Measurements from ENCODE around the gene RPS6KC1. TPM values are rescaled to one million over a fixed set of nuclear protein-coding genes. Genes with fewer than 3 reads are reported as not detected.

The RPS6KC1 gene
- total and polyA plus RNA-seq, 8 donors = 15.8 to 25.2 (median 23.5) TPM

DNA sequence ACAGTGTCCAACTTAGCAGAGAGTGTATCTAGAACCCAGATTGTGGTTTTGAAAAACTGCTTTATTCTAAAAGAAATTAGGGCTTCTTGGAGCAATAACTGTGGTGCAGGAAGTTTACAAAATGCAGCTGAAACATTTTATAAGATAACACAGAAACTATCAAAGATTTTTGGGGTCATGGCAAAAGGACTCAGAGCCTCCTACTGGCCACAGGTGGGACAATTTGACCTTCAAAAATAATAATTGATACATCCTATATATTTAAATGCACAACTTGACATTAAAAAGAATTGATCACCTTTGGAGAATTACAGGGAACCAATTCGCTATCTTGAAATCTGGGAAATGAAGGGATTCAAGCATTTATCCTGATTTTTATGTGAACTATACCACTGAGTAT lies 235.2 kb downstream of the RPS6KC1 start:
- no peak overlapping the region for H3K27ac ChIP-seq
- intact Hi-C loops (cut with DNase I) = no loop called here
- ATAC-seq = no peak
- no peak for DNase-seq
- no peaks in the 10 kb centered on the region for H3K4me1 ChIP-seq
- H3K27me3 ChIP-seq = no peaks in the 10 kb centered on the region
- TF ChIP-seq CTCF (IDR thresholded peaks at IDR 0.05) = no peak
- H3K9me3 ChIP-seq = peaks cover 0 to 2% of the 10 kb centered on the region in 2 donors
- no peak overlapping the region for H3K4me3 ChIP-seq
- H3K36me3 ChIP-seq = no peaks in the 10 kb centered on the region

DNA sequence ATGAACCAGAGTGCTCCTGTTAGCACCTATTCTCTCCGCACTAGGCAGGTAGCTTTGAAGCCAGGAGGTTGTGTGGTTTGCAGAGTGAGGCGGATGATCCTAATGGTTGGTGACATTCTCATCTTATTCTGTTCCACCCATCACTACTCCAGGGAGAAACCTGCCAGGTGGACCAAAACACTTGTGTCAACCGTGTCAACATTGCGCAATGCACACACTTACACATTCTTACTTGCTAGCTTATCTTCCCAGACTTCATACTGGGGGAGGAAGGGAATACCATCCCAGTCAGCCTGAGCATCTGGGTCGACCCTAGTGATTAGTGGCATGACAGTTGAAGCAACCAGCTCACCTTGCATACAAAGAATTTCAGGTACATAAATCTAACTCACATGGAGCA lies 236.9 kb downstream of the RPS6KC1 start:
- DNase-seq (peak in 1 of 4 donors; percentile 3), ATAC-seq (peak; percentile 41)
- no peaks in the 10 kb centered on the region for H3K27me3 ChIP-seq
- H3K27ac ChIP-seq = no peak overlapping the region
- H3K9me3 ChIP-seq = peaks cover 0 to 2% of the 10 kb centered on the region in 2 donors
- no peaks in the 10 kb centered on the region for H3K4me1 ChIP-seq
- no peak overlapping the region for H3K4me3 ChIP-seq
- intact Hi-C loops (cut with DNase I) = no loop called here
- no peaks in the 10 kb centered on the region for H3K36me3 ChIP-seq
- no peak for TF ChIP-seq CTCF (IDR thresholded peaks at IDR 0.05)

GRCh38 chr1:213291526-213291925 lies 240.5 kb downstream of the RPS6KC1 start:
- Histone ChIP-seq H3K4me3 (no peak overlapping the region), H3K4me1 (no peaks in the 10 kb centered on the region), H3K36me3 (no peaks in the 10 kb centered on the region), H3K9me3 (peaks cover 0 to 9% of the 10 kb centered on the region in 2 donors), H3K27me3 (no peaks in the 10 kb centered on the region), H3K27ac (no peak overlapping the region)
- ATAC-seq = no peak
- TF ChIP-seq CTCF (IDR thresholded peaks at IDR 0.05) = no peak
- intact Hi-C loops (cut with DNase I) = no loop called here
- no peak for DNase-seq

DNA sequence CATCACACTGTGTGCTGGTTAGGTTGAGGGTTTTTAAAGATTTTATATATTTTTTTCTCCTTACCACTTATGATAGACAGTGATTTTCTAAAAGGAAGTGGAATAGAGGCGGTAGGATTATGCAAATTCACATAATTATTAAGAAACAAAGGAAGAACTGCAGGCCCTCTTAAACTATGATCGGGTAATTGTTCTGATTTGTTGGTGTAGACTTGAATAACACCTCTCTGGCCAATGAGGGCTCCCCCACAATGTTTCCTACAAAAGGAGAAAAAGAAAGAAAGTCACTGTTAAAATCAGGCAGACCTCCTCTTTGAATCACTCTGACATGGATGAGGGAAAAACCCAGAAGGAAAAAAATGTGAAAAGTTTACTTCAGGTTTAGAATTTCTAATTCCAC lies 241.6 kb downstream of the RPS6KC1 start:
- ATAC-seq (no peak), DNase-seq (no peak)
- Histone ChIP-seq H3K27ac (no peak overlapping the region), H3K27me3 (no peaks in the 10 kb centered on the region), H3K9me3 (peaks cover 0 to 20% of the 10 kb centered on the region in 2 donors), H3K4me1 (no peaks in the 10 kb centered on the region), H3K36me3 (no peaks in the 10 kb centered on the region), H3K4me3 (no peak overlapping the region)
- no peak for TF ChIP-seq CTCF (IDR thresholded peaks at IDR 0.05)
- intact Hi-C loops (cut with DNase I) = no loop called here

DNA sequence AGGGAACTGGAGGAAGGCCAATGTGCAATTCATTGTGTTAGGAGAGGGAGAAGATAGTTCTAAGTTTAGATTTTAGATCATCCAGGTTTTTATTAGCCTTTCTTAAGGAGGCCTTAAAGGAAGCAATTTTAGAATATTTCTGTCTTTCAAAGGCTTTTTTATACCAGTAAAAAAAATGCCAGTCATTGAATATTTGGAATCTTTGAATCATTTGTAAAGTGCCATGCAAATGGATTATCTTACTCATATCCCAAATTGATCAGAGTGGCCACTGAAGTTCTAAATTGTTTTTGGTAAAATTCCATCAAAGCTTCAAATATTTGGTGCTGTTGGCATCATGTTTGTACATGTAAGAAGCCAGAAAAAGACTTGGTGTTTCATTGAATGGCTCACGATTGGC lies 244.8 kb downstream of the RPS6KC1 start:
- H3K36me3 ChIP-seq = no peaks in the 10 kb centered on the region
- no peak overlapping the region for H3K4me3 ChIP-seq
- H3K27ac ChIP-seq = no peak overlapping the region
- no peak for TF ChIP-seq CTCF (IDR thresholded peaks at IDR 0.05)
- DNase-seq (no peak), ATAC-seq (no peak)
- intact Hi-C loops (cut with DNase I) = no loop called here
- H3K9me3 ChIP-seq = peaks cover 0 to 29% of the 10 kb centered on the region in 2 donors
- H3K27me3 ChIP-seq = no peaks in the 10 kb centered on the region
- no peaks in the 10 kb centered on the region for H3K4me1 ChIP-seq

Measured in left lung (tissue), 10 donors.